Lung microvascular endothelial cell (primary cell): Measurements from ENCODE around the gene PYROXD2. TPM values are rescaled to one million over a fixed set of nuclear protein-coding genes. Genes with fewer than 3 reads are reported as not detected.

ENCODE experiments used
- DNase-seq, 2 donors: peaks; one replicate each; pipeline versions ENCODE4 v3.0.0 to v3.0.0-alpha.2; 2010; ENCODE audit warnings: low read depth in 2 of 2
- total RNA-seq: library from RNA; depleted of rRNA; stranded (reverse); fragments of >200 nt; gene quantifications from 2 replicates; pipeline ENCODE4 v1.2.1, GENCODE V29; 2014

The PYROXD2 gene
- total RNA-seq, 1 donor from 2014 or later, result 0.99 TPM

DNA sequence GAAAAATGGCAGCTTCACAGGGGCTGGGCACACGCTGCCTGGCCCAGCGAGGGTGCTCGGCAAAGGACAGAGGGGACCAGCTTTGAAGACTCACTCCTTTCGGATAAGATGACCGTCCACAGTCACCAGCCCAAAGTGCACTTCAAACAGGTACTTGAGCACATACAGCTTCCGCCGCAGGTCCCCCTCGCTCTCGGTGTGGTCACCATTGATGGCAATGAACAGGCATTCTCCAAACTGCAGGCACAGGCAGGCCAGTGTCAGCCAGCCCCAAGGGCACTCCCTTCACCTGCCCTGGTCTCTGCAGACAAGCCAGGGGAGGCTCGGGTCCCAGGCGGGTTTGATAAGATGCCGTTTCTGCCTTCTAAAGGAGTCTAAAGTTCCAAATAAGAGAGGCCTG, 20.2 kb upstream of the PYROXD2 start:
- no peak for DNase-seq

GRCh38 chr10:98433881-98434732, 19.1 kb upstream of the PYROXD2 start:
- peak; percentile 33 to 60 for DNase-seq

- DNase-seq, result no peak
Observed at GRCh38 chr10:98433371-98433770, 18.4 kb upstream of the PYROXD2 start.

DNA sequence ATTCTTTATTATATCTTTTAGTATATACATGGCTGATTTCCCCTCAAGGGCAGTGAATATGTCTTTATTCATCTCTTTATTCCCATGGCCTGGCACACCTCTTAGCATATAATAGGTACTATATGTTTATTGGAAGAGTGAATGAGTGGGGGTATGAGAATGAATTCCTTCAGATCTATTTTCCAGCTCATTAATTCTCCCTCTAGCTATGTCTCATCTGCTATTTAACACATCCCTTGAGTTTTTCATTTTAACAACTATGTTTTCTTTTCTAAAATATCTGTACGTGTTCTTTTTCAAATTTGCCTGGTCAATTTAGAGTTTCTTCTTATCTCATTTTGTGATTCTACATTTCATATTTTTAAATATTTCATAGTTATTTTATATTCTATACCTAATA, 17.3 kb upstream of the PYROXD2 start:
- DNase-seq, result no peak

- no peak for DNase-seq
Observed at GRCh38 chr10:98431016-98431415, 16.0 kb upstream of the PYROXD2 start.

DNA sequence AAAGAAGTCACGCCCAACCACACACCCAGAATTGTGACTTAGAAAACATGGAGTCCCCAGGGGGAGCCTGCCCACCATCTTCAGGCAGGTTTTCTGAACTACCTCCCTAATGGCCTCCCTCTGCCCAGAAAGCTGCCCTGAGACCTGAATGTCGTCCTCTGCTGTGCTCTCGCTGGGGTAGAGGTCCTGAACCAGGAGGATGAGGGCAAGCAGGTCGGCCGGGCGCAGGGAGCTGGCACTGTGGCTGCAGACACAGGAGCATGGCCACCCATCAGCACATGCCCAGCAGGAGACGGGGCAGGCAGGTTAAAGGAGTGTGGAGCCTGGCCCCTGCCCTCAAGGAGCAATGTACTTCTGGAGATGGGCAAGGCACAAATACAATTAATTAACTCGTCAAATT, 15.4 kb upstream of the PYROXD2 start:
- no peak for DNase-seq

DNA sequence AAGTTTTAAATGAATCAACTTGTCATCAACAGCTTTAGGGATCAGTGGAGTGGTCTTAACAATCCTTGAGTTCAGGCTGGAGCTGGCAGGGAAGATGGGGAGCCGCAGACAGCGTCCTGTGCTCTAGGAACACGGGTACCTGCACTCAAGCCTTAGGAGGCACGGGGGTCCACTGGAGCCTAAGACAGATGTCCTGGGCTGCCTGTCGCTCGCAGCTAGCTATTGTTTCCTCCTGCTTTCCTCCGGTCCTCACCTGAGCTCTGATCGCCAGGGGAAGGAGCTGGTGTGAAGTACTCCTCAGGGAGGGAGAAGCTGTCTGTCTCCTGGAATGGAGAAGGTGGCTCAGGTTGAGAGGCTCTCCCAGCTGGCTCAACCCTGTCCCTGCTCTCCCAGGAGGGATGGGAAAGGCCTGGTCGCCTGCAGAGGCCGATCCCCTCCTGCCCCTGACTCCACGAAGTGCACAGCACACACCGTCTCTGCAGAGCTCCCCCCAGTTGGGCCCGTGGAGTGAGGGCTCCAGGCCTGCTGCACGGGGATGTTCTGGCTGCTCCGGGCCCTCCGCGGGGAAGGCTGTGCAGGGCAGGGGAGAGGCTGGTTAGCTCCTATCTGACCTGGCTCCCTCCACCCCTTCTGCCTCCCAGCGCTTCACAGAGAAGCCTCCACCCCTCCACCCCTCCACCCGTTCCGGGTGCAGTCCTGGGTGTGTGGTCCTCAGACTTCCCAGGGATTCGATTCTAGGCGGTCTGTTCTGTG, 14.5 kb upstream of the PYROXD2 start:
- no peak for DNase-seq

- no peak for DNase-seq
Observed at GRCh38 chr10:98427011-98427515, 12.1 kb upstream of the PYROXD2 start.

DNA sequence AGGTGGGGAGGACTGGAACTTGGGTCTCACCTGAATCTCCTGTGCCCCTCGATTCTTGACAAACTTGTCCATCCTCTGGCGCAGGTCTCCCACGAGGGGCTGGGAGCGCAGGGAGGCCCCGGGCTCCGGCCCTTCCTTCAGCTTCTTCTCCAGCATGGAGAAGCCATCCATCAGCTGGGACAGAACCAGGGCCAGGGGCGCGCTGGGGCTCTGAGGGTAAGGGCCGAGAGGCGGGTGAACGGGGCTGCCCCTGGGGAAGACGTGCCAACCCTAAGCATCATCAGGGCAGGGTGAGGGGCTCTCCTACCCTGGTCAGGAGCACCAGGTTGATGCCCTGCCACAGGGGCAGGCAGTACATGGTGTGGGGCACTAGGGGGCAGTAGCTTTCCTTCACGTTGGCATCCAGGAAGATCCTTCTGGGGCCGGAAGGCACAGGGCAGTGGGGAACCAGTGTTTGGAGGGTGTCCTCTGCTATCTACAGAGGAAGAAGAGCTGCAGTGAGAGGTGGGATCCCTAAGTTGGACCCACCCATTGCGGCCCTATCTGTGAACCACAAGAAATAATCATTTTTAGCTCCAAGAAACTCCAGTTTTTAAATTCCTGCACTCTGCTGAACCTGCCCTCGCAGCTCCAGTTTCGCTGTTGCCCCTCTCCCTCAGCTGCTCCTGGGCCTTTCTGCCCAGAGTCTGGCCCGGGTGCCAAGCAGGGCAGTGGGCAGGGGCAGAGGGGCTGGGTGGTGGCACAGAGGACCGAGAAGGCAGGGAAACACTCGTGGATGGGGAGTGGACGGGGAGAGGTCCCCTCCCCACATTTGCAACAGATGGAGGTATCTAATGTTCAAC, 10.8 kb upstream of the PYROXD2 start:
- DNase-seq, result peak; percentile 63 to 64

GRCh38 chr10:98424295-98425254, 9.6 kb upstream of the PYROXD2 start:
- no peak for DNase-seq

DNA sequence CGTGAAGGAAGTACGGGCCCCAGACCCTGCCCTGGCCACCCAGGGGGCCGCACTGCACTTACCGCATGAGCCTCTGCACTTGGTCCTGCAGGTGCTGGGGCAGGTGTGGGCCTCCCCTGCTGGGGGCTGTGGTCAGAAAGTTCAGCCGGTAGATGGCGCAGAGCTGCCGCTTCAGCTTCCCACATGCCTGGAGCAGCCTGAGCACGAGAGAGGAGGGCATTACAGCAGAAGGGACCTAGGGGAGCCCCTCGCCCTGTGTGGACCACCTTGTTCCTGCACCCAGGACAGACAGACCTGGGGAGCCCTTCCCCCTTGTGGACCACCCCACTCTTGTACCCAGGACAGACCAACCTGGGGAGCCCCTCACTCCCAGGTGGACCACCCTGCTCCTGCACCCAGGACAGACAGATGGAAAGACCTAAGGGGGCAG, 8.7 kb upstream of the PYROXD2 start:
- no peak for DNase-seq

DNA sequence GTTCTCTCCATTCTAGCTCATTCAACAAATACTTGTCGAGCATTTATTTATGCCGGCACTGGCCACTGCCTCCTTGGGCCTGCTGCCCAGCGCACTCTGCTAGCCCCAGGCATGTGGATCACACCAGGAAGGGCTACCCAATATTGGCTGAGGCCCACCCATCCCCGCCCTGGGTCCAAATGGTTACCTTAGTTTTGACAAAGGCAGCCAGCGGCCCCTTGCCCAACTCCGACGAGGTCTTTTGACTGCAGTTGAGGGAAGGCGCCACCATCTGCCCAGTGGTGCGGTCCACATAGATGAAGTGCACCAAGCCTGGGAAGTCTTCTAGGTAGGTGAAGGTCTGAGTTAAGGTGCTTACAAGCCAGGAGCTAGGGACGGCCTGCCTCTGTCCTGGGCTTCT, 7.2 kb upstream of the PYROXD2 start:
- no peak for DNase-seq

GRCh38 chr10:98420786-98421185, 5.8 kb upstream of the PYROXD2 start:
- peak in 1 of 2 donors; percentile 13 for DNase-seq

GRCh38 chr10:98419469-98420261, 4.7 kb upstream of the PYROXD2 start:
- DNase-seq, result no peak

DNA sequence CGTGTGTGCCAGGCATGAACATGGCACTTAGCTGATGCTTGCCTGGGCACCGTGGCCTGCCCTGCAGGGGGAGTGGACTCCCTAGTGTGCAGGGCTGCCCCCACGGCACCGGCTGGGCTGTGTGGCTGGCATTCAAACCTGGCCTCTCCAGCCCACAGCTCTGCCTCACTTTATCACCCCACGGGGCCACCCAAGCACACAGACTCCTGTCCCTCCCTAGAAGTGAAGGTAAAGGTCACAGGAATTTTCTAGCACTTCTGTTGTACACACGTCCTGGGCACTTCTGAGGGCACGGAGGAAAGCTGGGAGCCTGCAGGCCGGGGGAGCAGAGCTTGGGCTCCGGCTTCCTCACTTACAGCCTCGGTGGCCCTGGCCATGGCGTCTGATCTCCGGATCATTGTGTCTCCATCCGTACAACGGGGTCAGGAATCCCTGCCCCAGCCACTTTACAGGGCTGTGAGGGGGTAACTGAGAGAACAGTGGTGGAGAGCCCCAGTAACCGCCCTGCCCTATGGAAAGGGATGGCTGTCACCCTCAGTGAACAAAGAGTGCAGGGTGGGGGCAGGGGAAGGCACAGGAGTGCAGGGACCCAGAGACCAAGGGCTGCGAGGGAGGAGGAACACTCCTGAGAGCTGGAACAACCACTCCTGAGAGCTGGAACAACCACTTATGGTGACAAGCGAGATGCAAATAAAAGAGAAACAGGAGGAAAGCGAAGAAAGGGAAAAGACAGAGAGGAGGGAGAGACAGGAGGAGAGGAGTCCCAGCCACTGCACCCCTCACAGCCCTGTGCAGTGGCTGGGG, 3.9 kb upstream of the PYROXD2 start:
- DNase-seq, result no peak

DNA sequence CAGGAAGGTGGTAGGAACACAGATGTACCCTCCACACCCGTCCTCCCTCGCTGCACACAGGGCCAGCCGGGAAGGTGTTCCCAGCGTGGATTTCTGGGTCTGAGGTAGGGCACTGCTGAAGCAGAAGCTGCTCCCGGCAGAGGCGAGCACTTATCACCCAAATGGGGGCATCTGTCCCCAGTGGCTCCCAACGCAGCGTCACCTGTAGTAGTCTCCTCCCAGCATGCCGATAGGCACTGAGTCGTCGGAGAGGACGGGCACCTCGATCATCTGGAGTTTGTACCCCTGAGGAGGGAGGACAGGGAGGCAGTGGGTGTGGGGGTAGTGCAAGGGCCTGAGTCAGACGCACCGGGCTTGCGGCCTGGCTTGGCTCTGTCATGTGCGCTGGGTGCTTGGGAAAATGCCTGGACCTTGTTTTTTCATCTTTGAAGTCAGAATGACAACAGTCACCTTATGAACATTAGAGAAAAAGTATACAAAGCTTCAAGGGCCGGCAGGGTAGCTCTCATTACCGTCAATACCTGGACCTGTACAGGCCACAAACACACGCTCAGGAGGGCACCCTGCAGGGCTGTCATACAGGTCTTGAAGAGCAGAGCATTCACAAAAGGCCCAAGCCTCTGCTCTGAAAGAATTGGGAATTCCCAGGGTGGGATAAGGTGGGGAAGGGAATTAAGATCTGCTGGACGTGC, 3.1 kb upstream of the PYROXD2 start:
- DNase-seq, result no peak

DNA sequence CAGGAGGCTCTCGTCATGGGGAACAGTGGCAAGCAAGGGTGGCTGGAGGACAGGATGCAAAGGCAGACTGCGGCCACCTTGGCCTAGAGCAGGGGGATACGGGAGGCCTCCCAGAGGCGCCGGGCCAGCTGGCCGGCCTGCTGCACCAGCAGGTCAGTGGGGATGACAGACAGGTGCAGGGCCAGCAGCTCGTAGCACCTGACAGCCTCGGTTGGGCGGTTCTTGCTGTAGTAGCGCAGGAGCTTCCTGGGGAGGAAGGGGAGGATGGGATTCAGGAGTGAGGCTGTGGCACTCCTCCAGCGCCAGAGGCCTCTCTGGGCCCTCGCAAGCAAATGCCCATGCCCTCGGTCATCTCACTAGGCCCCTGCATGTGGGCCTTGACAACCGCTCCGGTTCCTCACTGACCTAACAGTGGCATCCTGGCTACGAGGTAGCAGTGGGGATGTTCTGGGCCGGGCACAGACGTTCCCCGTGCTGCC, 2.5 kb upstream of the PYROXD2 start:
- DNase-seq, result no peak
